Fibroblast of skin of left quadriceps (primary cell): ENCODE measurements around the gene NAA80.

Experiments used
- DNase-seq, 2 experiments: peaks; one replicate each; pipeline ENCODE4 v3.0.0-alpha.2; 2013; ENCODE audit warnings: low read depth in 2 of 2

NAA80 gene, protein sequence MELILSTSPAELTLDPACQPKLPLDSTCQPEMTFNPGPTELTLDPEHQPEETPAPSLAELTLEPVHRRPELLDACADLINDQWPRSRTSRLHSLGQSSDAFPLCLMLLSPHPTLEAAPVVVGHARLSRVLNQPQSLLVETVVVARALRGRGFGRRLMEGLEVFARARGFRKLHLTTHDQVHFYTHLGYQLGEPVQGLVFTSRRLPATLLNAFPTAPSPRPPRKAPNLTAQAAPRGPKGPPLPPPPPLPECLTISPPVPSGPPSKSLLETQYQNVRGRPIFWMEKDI

DNA sequence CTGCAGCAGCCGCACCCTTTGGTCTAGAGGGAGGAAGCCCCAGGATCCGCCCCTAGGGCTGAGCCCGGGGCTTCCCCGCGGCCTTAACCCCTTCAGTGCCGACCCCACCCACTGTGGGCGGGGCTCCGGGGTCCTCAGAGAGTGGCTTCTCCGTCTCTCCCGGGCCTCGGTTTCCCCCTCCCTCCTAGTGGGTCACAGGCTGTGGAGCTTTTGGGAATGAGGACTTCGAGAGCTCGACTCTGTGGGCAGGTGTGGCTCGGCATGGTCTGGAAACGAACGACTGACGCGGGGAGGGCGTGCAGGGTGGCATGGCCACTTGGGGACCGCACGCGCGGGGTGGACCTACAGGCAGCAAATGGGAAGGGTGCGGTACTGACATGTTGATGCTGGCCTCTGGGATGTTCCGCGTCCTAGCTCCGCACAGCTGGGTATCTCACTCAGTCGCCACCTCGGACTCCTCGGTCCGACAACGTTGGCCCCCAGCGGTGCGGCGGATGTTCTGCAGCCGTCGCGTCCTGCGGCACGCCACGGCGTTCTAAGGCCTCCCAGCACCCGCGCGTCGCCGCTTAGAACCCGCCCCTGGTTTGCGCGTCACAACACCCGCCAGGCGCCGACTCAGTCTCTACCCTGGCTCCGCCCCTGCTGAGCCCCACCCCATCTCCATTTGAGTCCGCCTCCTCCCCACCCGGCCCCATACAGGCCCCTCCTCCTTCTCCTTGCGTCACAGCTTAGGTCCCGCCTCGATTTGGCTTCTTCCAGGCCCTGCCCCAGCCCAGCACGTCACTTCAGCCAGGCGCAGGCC is at the start of gene NAA80, which contains the start of gene HYAL3:
NAA80 (minus strand) TSS at position 570 of the 802 bp plus-strand sequence. CDS start 1,942 bp downstream, outside the sequence.
HYAL3 (minus strand) TSS at position 570 of the 802 bp plus-strand sequence. CDS start 3,803 bp downstream, outside the sequence.
- DNase-seq, result peak; percentile 98 to 99

DNA sequence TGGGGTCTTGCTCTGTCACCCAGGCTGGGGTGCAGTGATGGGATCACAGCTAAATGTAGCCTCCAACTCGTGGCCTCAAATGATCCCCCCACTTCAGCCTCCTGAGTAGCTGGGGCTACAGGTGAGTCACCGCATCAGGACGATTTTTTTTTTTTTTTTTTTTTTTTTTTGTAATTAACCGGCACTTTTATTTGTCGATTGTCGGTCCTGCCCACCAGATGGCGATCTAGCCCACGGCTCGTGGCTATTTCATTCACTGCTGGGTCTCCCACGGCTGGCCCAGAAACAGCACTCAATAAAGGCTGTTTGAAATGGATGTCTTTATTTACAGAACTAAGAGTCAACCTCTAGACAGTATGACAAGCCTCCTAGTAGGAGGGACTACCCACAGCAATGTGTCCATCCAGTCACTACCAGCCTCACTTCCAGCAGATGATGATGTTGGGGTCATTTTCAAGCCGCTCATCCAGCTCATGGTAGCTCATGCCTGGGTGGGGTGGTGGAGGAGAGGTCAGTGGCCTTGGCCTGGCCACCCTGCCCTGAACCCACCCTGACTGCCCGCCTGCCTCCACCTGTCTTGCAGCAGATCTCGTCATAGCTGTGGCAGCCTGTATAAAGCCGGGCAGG is 48.1 kb upstream of the NAA80 start:
- peak in 1 of 2 experiments; percentile 53 for DNase-seq

DNA sequence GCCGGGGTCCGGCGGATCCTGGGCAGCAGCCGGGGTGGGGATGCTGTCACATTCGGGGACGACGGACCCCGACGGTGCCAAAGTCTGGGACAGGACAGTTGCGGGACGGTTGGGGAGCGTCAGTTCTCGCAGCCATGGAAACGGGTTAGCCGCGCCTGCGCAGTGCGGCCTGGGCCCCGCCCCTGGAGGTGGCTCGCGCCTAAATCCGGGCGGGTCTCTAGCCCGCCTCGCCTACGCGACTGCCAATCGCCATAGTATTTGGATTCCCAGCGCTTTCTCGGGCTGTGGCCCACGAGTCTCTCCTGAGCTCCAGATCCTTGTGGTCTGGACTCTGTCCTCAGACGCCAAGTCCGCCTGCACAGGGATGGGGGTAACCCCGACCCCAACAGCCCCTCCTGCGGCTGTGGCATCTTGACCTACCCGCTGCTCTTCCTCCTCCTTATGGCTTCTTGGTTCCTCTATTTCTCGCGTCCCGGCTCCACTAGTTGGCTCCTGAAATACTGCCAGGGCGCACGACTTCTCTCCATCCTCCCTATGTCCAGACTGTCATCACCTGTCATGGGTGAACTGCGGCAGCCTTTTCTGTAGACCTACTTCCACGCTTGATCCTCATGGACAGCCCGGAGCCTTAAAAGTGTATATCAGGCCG is 46.5 kb upstream of the NAA80 start, which contains the start of gene ZMYND10:
ZMYND10 (minus strand) TSS at position 147 of the 649 bp plus-strand sequence. CDS start 153 bp downstream, outside the sequence.
- no peak for DNase-seq

DNA sequence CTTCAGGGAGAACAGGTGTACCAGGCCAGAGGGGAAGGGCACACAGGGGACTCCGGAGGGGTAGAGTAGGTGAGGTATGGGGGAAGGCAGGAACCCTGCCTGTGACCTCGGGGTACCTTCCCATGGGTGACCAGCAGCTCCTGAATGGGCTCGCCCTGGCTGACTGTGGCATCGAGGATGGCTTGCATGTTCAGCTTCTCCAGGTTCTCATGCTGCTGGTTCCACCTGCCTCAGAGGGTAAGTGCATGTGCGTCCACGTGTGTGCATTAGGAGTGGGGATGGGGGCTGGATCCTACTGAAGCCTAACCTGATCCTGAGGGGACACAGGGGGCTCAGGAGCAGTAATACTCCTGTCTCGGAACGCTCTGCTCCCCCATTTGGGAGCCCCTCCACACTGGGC is 45.8 kb upstream of the NAA80 start:
- no peak for DNase-seq

DNA sequence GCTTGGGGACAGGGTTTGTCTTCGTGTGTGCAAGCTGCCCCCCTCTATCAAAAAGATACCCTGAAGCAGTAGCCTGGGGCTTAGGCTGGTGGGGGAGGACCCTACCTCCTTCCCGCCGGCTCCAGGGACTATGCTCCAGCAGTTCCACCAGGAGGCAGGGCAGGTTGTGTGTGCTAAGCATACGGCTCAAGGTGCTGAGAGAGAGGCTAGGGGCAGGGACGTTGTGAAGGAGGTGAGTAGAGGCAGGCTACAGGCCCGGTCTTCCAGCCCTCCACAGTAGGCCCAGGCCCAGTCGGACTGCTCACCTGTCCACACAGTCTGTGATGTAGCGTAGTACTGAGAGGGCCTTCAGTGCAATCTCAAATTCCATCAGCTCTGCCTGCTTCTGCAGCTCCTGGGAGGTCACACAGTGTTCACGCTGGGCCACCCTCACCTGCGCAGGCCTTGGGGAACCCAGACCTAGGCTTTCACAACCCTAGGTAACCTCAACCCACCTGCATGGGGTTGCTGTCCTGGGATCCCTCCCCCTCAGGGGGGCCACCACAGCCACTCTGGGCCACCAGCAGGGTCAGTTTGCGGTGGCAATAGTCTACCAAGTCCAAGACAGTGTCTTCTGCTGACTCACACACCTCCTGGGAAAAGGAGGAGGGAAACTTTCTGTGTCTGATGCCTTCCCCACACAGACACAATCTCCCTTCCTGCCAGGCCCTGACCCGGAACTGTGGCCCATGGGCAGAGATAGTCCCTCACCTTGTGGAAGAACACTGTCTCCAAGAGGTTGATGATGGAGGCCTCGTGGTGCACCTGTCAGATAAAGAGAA is 43.8 kb upstream of the NAA80 start:
- DNase-seq, result no peak

DNA sequence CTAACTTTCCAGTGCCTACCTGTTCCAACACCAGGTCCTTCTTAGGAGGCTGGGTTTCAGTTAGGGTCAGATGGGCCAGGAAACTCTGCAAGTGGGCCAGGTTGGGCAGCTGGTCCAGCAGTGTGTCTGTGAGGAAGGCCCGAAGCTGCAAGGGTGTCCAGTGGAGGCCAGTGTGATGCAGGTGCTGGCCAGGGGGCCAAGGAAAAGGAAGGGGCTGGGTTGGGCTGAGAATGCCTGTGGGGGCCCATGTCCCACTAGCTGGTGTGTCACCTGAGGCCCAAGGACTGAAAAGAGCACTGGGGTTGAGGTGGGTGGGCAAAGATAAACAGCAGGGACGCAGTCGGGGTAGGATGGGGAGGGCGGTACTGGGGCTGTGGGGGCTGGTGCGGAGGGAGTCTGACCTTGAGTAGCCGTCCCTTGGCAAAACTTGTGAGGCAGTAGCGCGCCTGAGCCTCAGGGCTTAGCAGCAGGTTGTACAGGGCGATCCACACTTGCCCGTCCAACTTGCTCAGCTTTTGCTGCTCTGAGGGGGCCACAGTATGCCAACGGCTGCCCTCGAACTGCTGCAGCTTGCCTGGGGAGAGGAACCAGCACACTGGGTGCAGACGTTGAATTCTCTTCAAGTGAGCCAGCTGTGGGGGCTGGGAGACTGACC is 42.9 kb upstream of the NAA80 start:
- DNase-seq, result no peak

DNA sequence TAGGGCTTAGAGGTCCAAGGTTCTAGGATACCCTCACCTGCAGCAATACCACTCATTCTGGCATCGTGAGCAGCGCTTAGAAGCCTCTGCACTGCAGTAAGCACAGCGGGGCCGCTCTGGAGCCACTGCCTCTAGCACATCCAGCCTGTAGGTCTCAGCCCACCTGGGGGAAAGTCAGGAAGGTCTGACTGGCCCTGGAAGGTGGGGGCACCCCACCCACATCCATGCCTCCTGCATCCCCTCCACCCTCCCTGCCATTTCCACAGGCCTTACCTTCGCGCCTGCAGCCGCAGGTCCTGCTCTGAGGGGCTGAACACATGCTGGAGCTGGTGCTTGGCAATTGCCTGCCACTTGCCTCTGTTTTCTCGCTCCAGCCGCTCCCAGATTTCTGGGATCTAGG is 42.3 kb upstream of the NAA80 start:
- no peak for DNase-seq

DNA sequence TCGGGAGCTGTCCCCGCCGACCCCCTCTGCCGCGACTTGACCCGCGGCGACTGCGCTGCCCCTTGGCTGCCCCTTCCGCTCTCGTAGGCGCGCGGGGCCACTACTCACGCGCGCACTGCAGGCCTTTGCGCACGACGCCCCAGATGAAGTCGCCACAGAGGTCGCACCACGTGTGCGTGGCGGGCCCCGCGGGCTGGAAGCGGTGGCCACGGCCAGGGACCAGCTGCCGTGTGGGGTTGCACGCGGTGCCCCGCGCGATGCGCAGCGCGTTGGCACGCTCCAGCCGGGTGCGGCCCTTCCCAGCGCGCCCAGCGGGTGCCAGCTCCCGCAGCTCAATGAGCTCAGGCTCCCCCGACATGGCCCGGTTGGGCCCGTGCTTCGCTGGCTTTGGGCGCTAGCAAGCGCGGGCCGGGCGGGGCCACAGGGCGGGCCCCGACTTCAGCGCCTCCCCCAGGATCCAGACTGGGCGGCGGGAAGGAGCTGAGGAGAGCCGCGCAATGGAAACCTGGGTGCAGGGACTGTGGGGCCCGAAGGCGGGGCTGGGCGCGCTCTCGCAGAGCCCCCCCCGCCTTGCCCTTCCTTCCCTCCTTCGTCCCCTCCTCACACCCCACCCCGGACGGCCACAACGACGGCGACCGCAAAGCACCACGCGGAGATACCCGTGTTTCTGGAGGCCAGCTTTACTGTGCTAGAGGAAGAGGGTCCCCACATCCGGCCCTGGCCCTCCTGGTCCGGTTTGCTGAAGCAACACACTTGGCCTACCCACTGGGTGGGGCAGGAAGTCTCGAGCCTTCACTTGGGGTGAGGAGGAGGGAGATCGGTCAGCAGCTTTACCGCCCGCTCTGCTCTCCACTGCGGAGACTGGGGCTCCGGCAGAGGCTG is 41.5 kb upstream of the NAA80 start, which contains the start of gene RASSF1:
RASSF1 (minus strand) TSS at position 389 of the 882 bp plus-strand sequence; CDS start at position 358, 31 bp downstream.
- DNase-seq, result no peak

DNA sequence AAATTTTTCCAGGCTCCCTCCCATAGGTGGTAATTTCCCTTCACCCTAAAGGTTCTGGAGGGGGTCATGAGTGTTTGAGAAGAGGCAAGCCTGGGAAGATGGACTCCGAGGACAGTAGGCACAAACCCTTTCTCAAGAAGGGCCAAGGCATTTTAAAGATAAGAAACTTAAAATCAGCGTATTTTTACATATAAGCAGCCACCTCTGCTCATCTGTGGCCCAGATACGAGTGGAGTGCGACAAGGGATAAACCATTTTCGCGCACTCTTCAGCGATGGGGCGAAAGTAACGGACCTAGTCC is 40.9 kb upstream of the NAA80 start:
- no peak for DNase-seq

DNA sequence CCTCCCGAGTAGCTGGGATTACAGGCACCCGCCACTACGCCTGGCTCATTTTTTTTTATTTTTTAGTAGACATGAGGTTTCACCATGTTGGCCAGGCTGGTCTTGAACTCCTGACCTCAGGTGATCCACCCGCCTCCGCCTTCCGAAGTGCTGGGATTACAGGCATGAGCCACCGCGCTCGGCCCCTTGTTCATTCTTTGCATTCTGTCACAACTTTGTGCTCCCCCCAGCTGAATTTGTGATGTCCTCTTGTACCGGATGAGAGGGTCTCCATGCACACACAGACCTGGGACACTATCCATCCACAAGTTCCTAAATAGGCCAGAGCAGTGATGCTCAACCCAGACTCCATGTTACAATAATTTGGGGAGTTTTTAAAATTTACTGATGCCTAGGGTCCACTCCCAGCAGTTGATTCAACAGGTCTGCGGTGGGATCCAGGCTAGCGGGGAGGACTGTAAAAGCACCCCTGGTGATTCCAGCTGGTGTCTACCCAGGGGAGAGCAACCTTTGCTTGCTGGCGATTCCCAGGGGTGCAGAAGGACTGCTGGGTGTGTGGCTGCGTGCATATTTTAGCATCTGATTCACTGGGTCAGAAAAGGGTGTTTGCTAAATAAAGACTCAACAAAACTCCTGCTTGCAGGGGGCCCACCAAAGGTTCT is 40.4 kb upstream of the NAA80 start:
- DNase-seq, result no peak

DNA sequence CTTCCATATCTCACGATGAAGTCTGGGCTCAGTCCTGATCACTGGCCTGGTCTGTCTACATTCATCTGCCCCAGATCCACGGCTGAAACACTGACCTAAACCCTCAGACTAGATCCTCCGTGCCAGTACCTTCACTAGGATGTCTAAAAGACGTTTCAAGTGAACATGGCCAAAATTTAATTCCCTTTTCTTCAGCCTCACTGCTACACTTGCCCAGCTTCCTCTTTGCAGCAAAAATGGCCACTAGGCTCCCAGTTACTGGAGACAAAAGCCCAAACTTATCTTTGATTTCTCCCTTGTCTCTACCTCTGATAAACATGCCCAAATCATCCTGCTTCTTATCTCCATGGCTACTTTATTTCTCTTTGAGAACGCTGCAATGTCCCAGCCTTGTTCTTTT is 39.8 kb upstream of the NAA80 start:
- DNase-seq, result no peak

DNA sequence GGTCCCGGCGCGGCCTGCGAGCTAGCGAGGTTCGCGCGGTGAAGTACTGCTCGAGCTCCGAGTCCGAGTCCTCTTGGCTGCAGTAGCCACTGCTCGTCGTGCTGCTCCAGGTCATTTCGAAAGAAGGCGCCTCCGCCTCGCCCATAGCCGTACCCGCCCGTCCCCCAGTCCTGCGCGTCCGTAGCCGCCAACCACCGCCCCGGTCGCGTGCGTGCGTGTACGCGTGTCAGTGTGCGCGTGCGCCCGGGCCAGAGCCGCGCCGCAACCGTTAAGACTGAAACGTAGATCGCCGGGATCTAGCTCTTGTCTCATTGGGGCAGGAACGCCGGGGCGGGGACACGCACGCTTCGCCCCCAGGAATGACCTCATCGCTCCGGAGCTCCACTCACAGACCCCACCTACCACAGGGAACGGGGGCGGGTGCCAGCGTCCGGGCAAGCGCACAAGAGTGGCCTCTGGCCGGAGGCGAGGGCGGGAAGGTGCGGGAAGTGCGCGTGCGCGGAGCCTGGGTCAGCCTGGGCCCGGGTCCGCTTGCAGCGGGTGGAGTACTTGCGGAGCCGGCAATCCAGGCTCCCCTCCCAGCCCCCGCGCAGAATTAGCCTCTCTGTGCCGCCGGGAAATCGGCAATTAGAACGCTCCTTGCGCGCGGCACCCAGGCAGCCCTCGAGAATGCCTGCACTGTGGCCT is 38.1 kb upstream of the NAA80 start:
- DNase-seq, result peak; percentile 97

DNA sequence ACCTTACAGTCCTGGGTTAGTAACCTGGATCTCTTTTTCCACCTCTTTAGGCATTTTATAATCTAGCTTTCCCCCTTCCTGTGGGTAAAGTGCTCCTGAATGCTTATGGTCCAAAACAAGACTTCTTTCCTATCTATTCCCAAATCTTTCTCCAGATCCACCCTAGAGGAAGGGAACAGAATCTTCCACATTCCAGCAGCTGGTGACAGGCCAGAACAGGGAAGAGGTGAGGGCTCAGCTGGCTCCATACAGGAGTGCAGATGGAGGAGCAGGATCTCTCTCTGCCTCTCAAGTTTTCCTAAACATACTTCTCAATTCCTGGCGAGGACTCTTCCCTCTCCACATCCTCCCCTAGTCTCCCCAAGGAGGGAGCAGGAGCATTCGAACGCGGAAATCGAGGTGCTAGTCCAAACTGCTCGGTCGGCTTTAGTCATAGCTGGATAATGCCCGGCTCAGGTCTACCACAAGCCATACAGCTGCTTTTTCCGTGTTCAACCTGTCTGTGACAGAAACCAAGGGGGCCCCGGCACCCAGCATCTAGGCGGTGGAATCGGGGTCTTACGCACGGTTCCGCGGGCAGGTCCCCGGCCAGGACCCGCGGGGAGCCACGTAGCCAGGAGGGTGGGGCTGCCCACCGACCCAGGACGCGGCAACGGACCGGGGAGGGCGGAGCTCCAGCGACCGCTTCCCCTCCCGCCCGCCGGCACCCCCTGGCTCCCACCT is 37.4 kb upstream of the NAA80 start:
- DNase-seq, result no peak

DNA sequence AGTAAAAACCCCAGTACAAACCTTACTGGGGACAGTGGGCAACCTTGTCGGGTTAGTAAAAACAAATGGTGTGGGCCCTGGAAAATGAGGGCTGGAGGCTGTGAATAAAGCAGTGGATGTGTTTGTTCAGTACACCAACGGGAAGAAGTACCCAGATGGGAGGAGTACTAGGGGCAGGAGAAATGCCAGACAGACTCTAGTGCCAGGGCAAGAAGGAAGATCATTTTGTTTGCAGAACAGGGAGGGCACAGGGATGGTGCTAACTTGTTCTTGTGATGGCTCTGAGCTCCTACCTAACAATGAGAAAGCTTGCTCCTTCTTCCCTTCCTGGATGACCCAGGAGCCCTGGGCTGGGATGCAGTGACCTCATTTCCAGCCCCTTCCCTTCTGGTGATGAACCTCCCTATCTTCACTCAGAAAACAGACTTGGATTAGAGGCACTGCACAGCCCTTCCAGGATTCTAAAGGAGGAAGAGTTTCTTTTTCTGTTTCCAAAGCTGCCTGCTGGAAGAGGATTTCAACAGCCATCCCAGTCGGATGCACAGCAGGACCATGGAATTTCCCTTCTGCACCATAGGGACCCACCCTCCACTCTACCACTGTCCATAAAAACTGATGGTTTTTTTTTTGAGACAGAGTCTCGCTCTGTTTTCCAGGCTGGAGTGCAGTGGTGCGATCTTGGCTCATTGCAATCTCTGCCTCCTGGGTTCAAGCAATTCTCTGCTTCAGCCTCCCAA is 35.3 kb upstream of the NAA80 start:
- no peak for DNase-seq

DNA sequence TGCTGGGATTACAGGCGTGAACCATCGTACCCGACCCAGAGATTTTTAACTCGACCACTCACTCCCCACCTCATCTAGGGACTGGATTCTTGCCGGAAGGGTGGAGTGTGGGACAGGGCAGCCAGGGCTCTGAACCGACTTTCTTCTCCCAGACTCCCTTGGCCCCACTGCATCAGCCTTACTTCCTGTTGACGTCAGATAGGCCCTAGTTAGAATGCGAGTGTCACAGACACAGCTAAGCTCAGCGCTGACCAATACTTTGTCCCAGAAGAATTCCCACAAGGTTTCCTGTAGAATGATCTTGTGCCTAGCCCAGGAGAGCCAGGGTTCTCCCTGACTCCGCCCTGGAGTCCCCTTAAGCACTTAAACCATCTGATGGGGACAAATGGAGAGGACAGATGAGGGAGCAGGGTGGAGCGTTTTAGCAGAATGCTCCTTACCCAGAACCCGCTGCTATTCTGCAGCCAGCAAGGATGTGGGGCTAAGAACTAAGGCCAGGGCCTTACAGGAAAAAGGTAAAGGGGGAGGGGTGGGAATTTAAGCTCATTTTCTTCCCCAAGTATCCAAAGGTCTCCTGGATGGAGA is 34.6 kb upstream of the NAA80 start:
- DNase-seq, result no peak

DNA sequence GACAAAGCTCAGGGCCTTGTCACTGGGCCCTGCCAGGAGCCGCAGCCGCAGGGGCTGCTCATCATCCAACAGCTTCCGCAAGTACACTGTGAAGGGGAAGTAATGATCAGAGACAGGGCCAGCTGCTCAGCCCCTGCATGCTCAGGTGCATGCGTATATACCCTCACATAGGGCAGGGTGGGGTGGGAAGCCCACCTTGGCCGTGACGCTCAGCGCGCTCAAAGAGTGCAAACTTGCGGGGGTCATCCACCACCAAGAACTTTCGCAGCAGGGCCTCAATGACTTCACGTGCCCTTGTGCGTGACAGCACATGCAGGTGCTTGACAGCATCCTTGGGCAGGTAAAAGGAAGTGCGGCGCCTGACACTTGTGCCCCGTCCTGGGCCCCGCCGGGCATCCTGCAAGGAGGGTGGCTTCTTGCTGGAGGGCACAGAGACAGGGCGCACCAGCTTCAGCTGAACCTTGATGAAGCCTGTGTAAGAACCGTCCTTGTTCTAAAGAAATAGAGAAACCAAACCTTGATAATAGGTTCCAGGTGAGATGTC is 32.2 kb upstream of the NAA80 start:
- DNase-seq, result no peak
